Measurements from ENCODE around the gene DUSP8.

Gene DUSP8

DNA sequence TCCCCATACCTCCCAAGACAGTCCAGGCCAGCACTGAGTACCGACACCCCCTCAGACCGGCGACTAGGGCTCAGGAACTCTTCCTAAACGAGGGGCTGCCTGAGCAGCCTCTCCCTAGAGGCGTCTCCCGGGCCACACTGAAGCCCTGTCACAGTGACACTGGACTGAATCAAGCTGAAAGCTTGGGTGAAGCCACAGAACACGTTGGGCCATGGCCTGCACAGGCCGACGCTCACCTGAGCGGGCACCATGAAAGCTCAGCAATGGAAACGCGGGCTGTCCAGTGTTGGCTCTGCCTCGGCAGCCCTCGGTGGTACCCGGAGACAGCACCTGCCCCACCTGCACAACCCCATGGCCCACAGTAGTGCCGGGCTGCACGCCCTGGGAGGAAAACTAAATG, 42.8 kb downstream of the DUSP8 start:
- Histone ChIP-seq H4K20me1 (ENCODE audit: insufficient read depth, low read length) (no peaks in the 10 kb centered on the region), H3F3A (ENCODE audit: insufficient read depth, low read length) (no peaks in the 10 kb centered on the region), H3K27ac (ENCODE audit: low read depth, low read length, poor library complexity, severe bottlenecking) (no peak overlapping the region), H3K36me3 (ENCODE audit: insufficient read depth, low read length) (peaks cover 3% of the 10 kb centered on the region; the same call in 1 of the 2 replicates), H3K9me3 (ENCODE audit: low read length) (no peaks in the 10 kb centered on the region), H3K4me1 (ENCODE audit: insufficient read depth, low read length, severe bottlenecking) (peaks cover under 1% of the 10 kb centered on the region), H2AFZ (ENCODE audit: low read length) (no peak overlapping the region), H3K4me3 (ENCODE audit: low read depth, low read length, poor library complexity, severe bottlenecking) (no peak overlapping the region), H3K4me2 (ENCODE audit: low read length) (no peak overlapping the region), H3K27me3 (ENCODE audit: insufficient read depth, low read length) (no peaks in the 10 kb centered on the region), H3K79me2 (ENCODE audit: insufficient read depth, low read length) (no peaks in the 10 kb centered on the region), H3K9ac (ENCODE audit: low read length) (no peak overlapping the region), H3K9me2 (ENCODE audit: low read depth, low read length) (no peaks in the 10 kb centered on the region)
- TF ChIP-seq, protein P1, sequence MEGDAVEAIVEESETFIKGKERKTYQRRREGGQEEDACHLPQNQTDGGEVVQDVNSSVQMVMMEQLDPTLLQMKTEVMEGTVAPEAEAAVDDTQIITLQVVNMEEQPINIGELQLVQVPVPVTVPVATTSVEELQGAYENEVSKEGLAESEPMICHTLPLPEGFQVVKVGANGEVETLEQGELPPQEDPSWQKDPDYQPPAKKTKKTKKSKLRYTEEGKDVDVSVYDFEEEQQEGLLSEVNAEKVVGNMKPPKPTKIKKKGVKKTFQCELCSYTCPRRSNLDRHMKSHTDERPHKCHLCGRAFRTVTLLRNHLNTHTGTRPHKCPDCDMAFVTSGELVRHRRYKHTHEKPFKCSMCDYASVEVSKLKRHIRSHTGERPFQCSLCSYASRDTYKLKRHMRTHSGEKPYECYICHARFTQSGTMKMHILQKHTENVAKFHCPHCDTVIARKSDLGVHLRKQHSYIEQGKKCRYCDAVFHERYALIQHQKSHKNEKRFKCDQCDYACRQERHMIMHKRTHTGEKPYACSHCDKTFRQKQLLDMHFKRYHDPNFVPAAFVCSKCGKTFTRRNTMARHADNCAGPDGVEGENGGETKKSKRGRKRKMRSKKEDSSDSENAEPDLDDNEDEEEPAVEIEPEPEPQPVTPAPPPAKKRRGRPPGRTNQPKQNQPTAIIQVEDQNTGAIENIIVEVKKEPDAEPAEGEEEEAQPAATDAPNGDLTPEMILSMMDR (IDR thresholded peaks at IDR 0.05; ENCODE audit: low read length) = no peak

DNA sequence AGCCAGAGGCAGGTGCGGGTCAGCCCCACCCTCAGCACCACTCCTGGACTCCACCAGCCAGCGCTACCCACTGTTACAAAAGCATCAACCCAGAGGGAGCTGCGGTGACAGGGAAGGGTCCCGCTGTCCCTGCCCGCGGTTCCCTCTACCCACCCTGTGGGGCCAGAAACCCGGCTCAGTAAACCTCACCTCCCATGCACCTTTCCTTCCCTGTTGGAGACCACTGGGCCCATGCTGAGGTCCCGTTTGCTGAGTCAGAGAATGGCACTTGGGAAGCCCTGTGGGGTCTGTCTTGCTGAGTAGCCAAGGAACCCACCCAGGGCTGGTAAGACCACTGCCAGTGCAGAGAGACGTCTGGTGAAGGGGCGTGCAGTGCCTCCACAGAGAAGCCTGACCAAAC, 43.4 kb downstream of the DUSP8 start:
- peaks cover 3% of the 10 kb centered on the region; the same call in 1 of the 2 replicates for H3K36me3 ChIP-seq (ENCODE audit: insufficient read depth, low read length)
- H3K9me3 ChIP-seq (ENCODE audit: low read length) = no peaks in the 10 kb centered on the region
- no peak overlapping the region for H3K4me3 ChIP-seq (ENCODE audit: low read depth, low read length, poor library complexity, severe bottlenecking)
- no peak for TF ChIP-seq EZH2 (IDR thresholded peaks at IDR 0.05; ENCODE audit: borderline replicate concordance, low read length)
- TF ChIP-seq, protein P1 (IDR thresholded peaks at IDR 0.05; ENCODE audit: low read length) = no peak
- no peak overlapping the region for H3K27ac ChIP-seq (ENCODE audit: low read depth, low read length, poor library complexity, severe bottlenecking)
- H3F3A ChIP-seq (ENCODE audit: insufficient read depth, low read length) = no peaks in the 10 kb centered on the region
- H4K20me1 ChIP-seq (ENCODE audit: insufficient read depth, low read length) = no peaks in the 10 kb centered on the region
- H2AFZ ChIP-seq (ENCODE audit: low read length) = no peak overlapping the region
- H3K4me2 ChIP-seq (ENCODE audit: low read length) = no peak overlapping the region
- no peak overlapping the region for H3K9ac ChIP-seq (ENCODE audit: low read length)
- H3K27me3 ChIP-seq (ENCODE audit: insufficient read depth, low read length) = no peaks in the 10 kb centered on the region
- peaks cover 7% of the 10 kb centered on the region for H3K4me1 ChIP-seq (ENCODE audit: insufficient read depth, low read length, severe bottlenecking)
- no peaks in the 10 kb centered on the region for H3K79me2 ChIP-seq (ENCODE audit: insufficient read depth, low read length)
- no peaks in the 10 kb centered on the region for H3K9me2 ChIP-seq (ENCODE audit: low read depth, low read length)

DNA sequence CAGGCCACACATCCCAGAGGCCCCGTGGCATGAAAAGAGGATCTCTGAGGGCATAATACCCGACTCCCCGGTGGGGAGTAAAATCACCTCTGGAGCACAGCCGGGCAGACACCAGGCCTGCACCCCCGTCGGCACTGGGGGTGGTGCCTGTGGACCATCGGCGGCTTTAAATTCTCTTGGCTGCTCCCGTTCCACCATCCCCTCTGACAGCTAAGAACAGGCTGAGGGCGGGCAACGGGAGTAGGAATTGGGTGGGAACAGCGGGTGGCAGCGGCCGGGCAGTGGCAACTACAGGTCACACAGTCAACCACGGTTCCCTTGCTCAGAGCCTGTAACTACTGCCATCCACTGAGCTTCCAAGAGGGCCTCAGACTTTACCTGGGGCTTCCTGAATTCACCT, 45.3 kb downstream of the DUSP8 start:
- Histone ChIP-seq H3K27ac (ENCODE audit: low read depth, low read length, poor library complexity, severe bottlenecking) (peak overlapping the region; percentile 35), H3K4me2 (ENCODE audit: low read length) (no peak overlapping the region), H3K4me3 (ENCODE audit: low read depth, low read length, poor library complexity, severe bottlenecking) (no peak overlapping the region), H3K27me3 (ENCODE audit: insufficient read depth, low read length) (no peaks in the 10 kb centered on the region), H3K4me1 (ENCODE audit: insufficient read depth, low read length, severe bottlenecking) (peaks cover 26% of the 10 kb centered on the region), H3F3A (ENCODE audit: insufficient read depth, low read length) (no peaks in the 10 kb centered on the region), H3K79me2 (ENCODE audit: insufficient read depth, low read length) (no peaks in the 10 kb centered on the region), H3K36me3 (ENCODE audit: insufficient read depth, low read length) (no peaks in the 10 kb centered on the region), H3K9ac (ENCODE audit: low read length) (no peak overlapping the region), H3K9me3 (ENCODE audit: low read length) (no peaks in the 10 kb centered on the region), H4K20me1 (ENCODE audit: insufficient read depth, low read length) (no peaks in the 10 kb centered on the region), H2AFZ (ENCODE audit: low read length) (no peak overlapping the region), H3K9me2 (ENCODE audit: low read depth, low read length) (no peaks in the 10 kb centered on the region)
- TF ChIP-seq, protein P1 (IDR thresholded peaks at IDR 0.05; ENCODE audit: low read length) = no peak
- no peak for TF ChIP-seq EZH2 (IDR thresholded peaks at IDR 0.05; ENCODE audit: borderline replicate concordance, low read length)

Data from OCI-LY1 (cell line).